CD4-positive, alpha-beta memory T cell (primary cell): Measurements from ENCODE around the gene UBE2Q1. TPM values are rescaled to one million over a fixed set of nuclear protein-coding genes. Genes with fewer than 3 reads are reported as not detected.

Source experiments
- CTCF ChIA-PET: fragments of 350-600 bp; sonication (Branson Sonifier 250); formaldehyde crosslinking; loops from one replicate; lab custom pipeline; 2021; ENCODE audit warnings: inconsistent platforms; ENCODE audit not compliant: partially characterized antibody; lab: Charles Lee
- POLR2A ChIA-PET: fragments of 350-600 bp; sonication (Branson Sonifier 250); formaldehyde crosslinking; loops from one replicate; lab custom pipeline; 2021; ENCODE audit not compliant: partially characterized antibody; lab: Charles Lee
- DNase-seq, 5 donors: peaks; one replicate each; pipeline versions ENCODE4 v3.0.0 to v3.0.0-alpha.2; 2020 to 2022; ENCODE audit warnings: mixed read lengths in 1 of 5
- H3K27ac ChIP-seq: one replicate; pipeline ENCODE4 v1.7.0; 2013; ENCODE audit warnings: low read depth, low read length
- H3K27me3 ChIP-seq: 2 replicates; pipeline ENCODE4 v1.7.0; 2013; ENCODE audit warnings: mild to moderate bottlenecking, low read length, moderate library complexity; ENCODE audit not compliant: insufficient read depth
- H3K36me3 ChIP-seq: 2 replicates; pipeline ENCODE4 v1.7.0; 2013; ENCODE audit warnings: mild to moderate bottlenecking, low read length, moderate library complexity; ENCODE audit not compliant: insufficient read depth
- H3K4me1 ChIP-seq: 2 replicates; pipeline ENCODE4 v1.7.0; 2013; ENCODE audit warnings: mild to moderate bottlenecking, low read length, moderate library complexity; ENCODE audit not compliant: insufficient read depth
- H3K4me3 ChIP-seq, 2 donors: one replicate each; pipeline ENCODE4 v1.7.0; 2013; ENCODE audit warnings: low read length in 2 of 2, mild to moderate bottlenecking in 1 of 2
- H3K9me3 ChIP-seq, 2 donors: one replicate each; pipeline ENCODE4 v1.7.0; 2013; ENCODE audit warnings: low read length in 2 of 2, control low read depth in 1 of 2; ENCODE audit not compliant: control insufficient read depth in 1 of 2
- H3K27ac Mint-ChIP-seq, 7 donors: one replicate each; pipeline ENCODE4 v1.8.0; 2020 to 2021; ENCODE audit warnings: mixed read lengths in 7 of 7, mild to moderate bottlenecking in 6 of 7, inconsistent platforms in 3 of 7, moderate library complexity in 3 of 7
- H3K27me3 Mint-ChIP-seq, 2 donors: one replicate each; pipeline ENCODE4 v1.8.0; 2020 to 2021; ENCODE audit warnings: mixed read lengths in 2 of 2
- H3K36me3 Mint-ChIP-seq, 2 donors: one replicate each; pipeline ENCODE4 v1.8.0; 2020 to 2021; ENCODE audit warnings: mixed read lengths in 2 of 2, inconsistent platforms in 1 of 2, mild to moderate bottlenecking in 1 of 2
- H3K4me1 Mint-ChIP-seq, 4 donors: one replicate each; pipeline ENCODE4 v1.8.0; 2020 to 2021; ENCODE audit warnings: mixed read lengths in 4 of 4, mild to moderate bottlenecking in 1 of 4
- H3K4me3 Mint-ChIP-seq, 8 donors: one replicate each; pipeline ENCODE4 v1.8.0; 2020 to 2021; ENCODE audit warnings: mixed read lengths in 8 of 8, mild to moderate bottlenecking in 7 of 8, moderate library complexity in 6 of 8, inconsistent platforms in 3 of 8
- H3K9me3 Mint-ChIP-seq, 8 donors: one replicate each; pipeline ENCODE4 v1.8.0; 2020 to 2021; ENCODE audit warnings: mixed read lengths in 8 of 8, mild to moderate bottlenecking in 5 of 8, inconsistent platforms in 3 of 8, moderate library complexity in 1 of 8
- intact Hi-C: fragments of 100-400 bp; cut with micrococcal nuclease; formaldehyde crosslinking; loops from one replicate; pipeline ENCODE4 v1.15.1; 2023
- polyA plus RNA-seq, 2 donors: library from polyadenylated mRNA; unstranded; fragments of 300-500 nt; fragmentation: Illumina TruSeq; gene quantifications; one replicate each; pipeline ENCODE4 v1.2.3, GENCODE V29; 2021
- total RNA-seq, 2 experiments: library from RNA; stranded (reverse); gene quantifications; one replicate each; pipeline ENCODE4 v1.2.3, GENCODE V29; 2021

Gene UBE2Q1
- total and polyA plus RNA-seq, 4 experiments from 2014 or later, result 6.4 to 132 (median 65.4) TPM

- no peak overlapping the region for H3K4me3 Mint-ChIP-seq
- intact Hi-C loops, result loop anchor here (2.0 kb wide), 1 partner anchor 142 kb away; the partner anchor contains the start of gene IL6R
- Histone ChIP-seq H3K4me1 (peaks cover 13% of the 10 kb centered on the region), H3K27me3 (no peaks in the 10 kb centered on the region), H3K4me3 (no peak overlapping the region), H3K9me3 (no peaks in the 10 kb centered on the region), H3K27ac (no peak overlapping the region), H3K36me3 (peaks cover 38% of the 10 kb centered on the region)
- peak overlapping the region in 1 of 7 donors; percentile 45 for H3K27ac Mint-ChIP-seq
- H3K27me3 Mint-ChIP-seq, result no peaks in the 10 kb centered on the region
- H3K9me3 Mint-ChIP-seq, result no peaks in the 10 kb centered on the region
- DNase-seq, result peak in 1 of 5 donors; percentile 12
- ChIA-PET CTCF (interaction anchor here (0.7 to 3.1 kb wide), 16 partner anchors 8 to 383 kb away, joined by 3 to 104 read pairs (median 4); partner anchors contain the start of gene UBE2Q1), POLR2A (interaction anchor here (1.1 to 1.4 kb wide), 2 partner anchors 66 to 68 kb away, joined by 3 to 6 read pairs; no protein-coding TSS in a partner anchor)
- peaks cover 33 to 38% of the 10 kb centered on the region in 2 donors for H3K36me3 Mint-ChIP-seq
- peaks cover 7 to 21% (median 14%) of the 10 kb centered on the region in 4 donors for H3K4me1 Mint-ChIP-seq
These were observed 11.2 kb downstream of the UBE2Q1 start for GRCh38 chr1:154547105-154547732.

GRCh38 chr1:154546264-154547063, 12.0 kb downstream of the UBE2Q1 start:
- H3K27ac Mint-ChIP-seq, result peak overlapping the region in 4 of 7 donors; percentile 25 to 67 (median 43)
- ChIA-PET CTCF (interaction anchor here (0.7 to 3.1 kb wide), 18 partner anchors 9 to 539 kb away, joined by 3 to 104 read pairs (median 4); partner anchors contain the start of gene UBE2Q1), POLR2A (interaction anchor here (1.1 to 1.4 kb wide), 2 partner anchors 65 to 67 kb away, joined by 3 to 6 read pairs; no protein-coding TSS in a partner anchor)
- intact Hi-C loops, result loop anchor here (1.0 to 2.0 kb wide), 2 partner anchors 66 to 142 kb away; partner anchors contain the start of gene IL6R
- Histone ChIP-seq H3K4me3 (no peak overlapping the region), H3K27ac (no peak overlapping the region), H3K27me3 (no peaks in the 10 kb centered on the region), H3K36me3 (peaks cover 30% of the 10 kb centered on the region), H3K4me1 (peaks cover 13% of the 10 kb centered on the region), H3K9me3 (no peaks in the 10 kb centered on the region)
- no peaks in the 10 kb centered on the region for H3K9me3 Mint-ChIP-seq
- H3K4me3 Mint-ChIP-seq, result no peak overlapping the region
- peak; percentile 36 to 53 (median 47) for DNase-seq
- H3K27me3 Mint-ChIP-seq, result no peaks in the 10 kb centered on the region
- peaks cover 7 to 21% (median 13%) of the 10 kb centered on the region in 4 donors for H3K4me1 Mint-ChIP-seq
- H3K36me3 Mint-ChIP-seq, result peaks cover 27 to 31% of the 10 kb centered on the region in 2 donors

GRCh38 chr1:154541231-154541630, 17.2 kb downstream of the UBE2Q1 start:
- ChIA-PET CTCF (no interaction called here), POLR2A (no interaction called here)
- intact Hi-C loops, result no loop called here
- H3K27ac Mint-ChIP-seq, result no peak overlapping the region
- Histone ChIP-seq H3K36me3 (no peaks in the 10 kb centered on the region), H3K4me1 (no peaks in the 10 kb centered on the region), H3K9me3 (no peaks in the 10 kb centered on the region), H3K27me3 (peaks cover 5% of the 10 kb centered on the region), H3K4me3 (no peak overlapping the region), H3K27ac (no peak overlapping the region)
- H3K36me3 Mint-ChIP-seq, result no peaks in the 10 kb centered on the region
- H3K9me3 Mint-ChIP-seq, result no peaks in the 10 kb centered on the region
- no peaks in the 10 kb centered on the region for H3K4me1 Mint-ChIP-seq
- H3K4me3 Mint-ChIP-seq, result no peak overlapping the region
- no peak for DNase-seq
- H3K27me3 Mint-ChIP-seq, result peaks cover 1 to 4% of the 10 kb centered on the region in 2 donors

GRCh38 chr1:154539486-154540483, 18.7 kb downstream of the UBE2Q1 start:
- Mint-ChIP-seq H3K36me3 (no peaks in the 10 kb centered on the region), H3K4me3 (no peak overlapping the region), H3K27me3 (peaks cover 3 to 7% of the 10 kb centered on the region in 2 donors), H3K27ac (peak overlapping the region in 1 of 7 donors; percentile 8), H3K4me1 (no peaks in the 10 kb centered on the region), H3K9me3 (peaks cover 0 to 3% (median 0%) of the 10 kb centered on the region in 8 donors)
- Histone ChIP-seq H3K9me3 (no peaks in the 10 kb centered on the region), H3K27me3 (peaks cover 5% of the 10 kb centered on the region), H3K36me3 (no peaks in the 10 kb centered on the region), H3K27ac (no peak overlapping the region), H3K4me1 (no peaks in the 10 kb centered on the region), H3K4me3 (no peak overlapping the region)
- intact Hi-C loops, result no loop called here
- no peak for DNase-seq
- POLR2A ChIA-PET, result no interaction called here
- CTCF ChIA-PET, result no interaction called here

- no peak overlapping the region for H3K27ac ChIP-seq
- H3K36me3 Mint-ChIP-seq, result no peaks in the 10 kb centered on the region
- CTCF ChIA-PET, result no interaction called here
These were observed 21.9 kb downstream of the UBE2Q1 start for GRCh38 chr1:154536570-154536969.

GRCh38 chr1:154533952-154534844, 24.3 kb downstream of the UBE2Q1 start:
- no peak overlapping the region for H3K27ac Mint-ChIP-seq
- peaks cover 5% of the 10 kb centered on the region for H3K27me3 ChIP-seq
- no peaks in the 10 kb centered on the region for H3K4me1 ChIP-seq
- H3K4me3 ChIP-seq, result no peak overlapping the region
- no peak overlapping the region for H3K27ac ChIP-seq
- no peaks in the 10 kb centered on the region for H3K36me3 Mint-ChIP-seq
- H3K36me3 ChIP-seq, result no peaks in the 10 kb centered on the region
- DNase-seq, result peak in 1 of 5 donors; percentile 10
- POLR2A ChIA-PET, result no interaction called here
- peaks cover 3 to 7% of the 10 kb centered on the region in 2 donors for H3K27me3 Mint-ChIP-seq
- H3K9me3 ChIP-seq, result no peaks in the 10 kb centered on the region
- CTCF ChIA-PET, result interaction anchor here (1.7 kb wide), 1 partner anchor 13 kb away, joined by 6 read pairs; no protein-coding TSS in a partner anchor
- H3K4me3 Mint-ChIP-seq, result no peak overlapping the region
- H3K9me3 Mint-ChIP-seq, result peaks cover 0 to 3% (median 0%) of the 10 kb centered on the region in 8 donors
- H3K4me1 Mint-ChIP-seq, result no peaks in the 10 kb centered on the region
- intact Hi-C loops, result no loop called here

More at GRCh38 chr1:154536570-154536969, 21.9 kb downstream of the UBE2Q1 start:
- H3K27ac Mint-ChIP-seq, result no peak overlapping the region
- peaks cover 5 to 7% of the 10 kb centered on the region in 2 donors for H3K27me3 Mint-ChIP-seq
- Histone ChIP-seq H3K36me3 (no peaks in the 10 kb centered on the region), H3K4me3 (no peak overlapping the region), H3K4me1 (no peaks in the 10 kb centered on the region), H3K27me3 (peaks cover 5% of the 10 kb centered on the region), H3K9me3 (no peaks in the 10 kb centered on the region)
- H3K4me1 Mint-ChIP-seq, result no peaks in the 10 kb centered on the region
- H3K9me3 Mint-ChIP-seq, result peaks cover 0 to 3% (median 0%) of the 10 kb centered on the region in 8 donors
- peak in 1 of 5 donors; percentile 22 for DNase-seq
- H3K4me3 Mint-ChIP-seq, result no peak overlapping the region
- intact Hi-C loops, result no loop called here
- POLR2A ChIA-PET, result no interaction called here
